ENCODE results near the gene GREB1. TPM values are rescaled to one million over a fixed set of nuclear protein-coding genes. Genes with fewer than 3 reads are reported as not detected.

Gene GREB1
- total and polyA plus RNA-seq, 2 of the 13 experiments (the other 11 are each of a cell fraction or from before 2014, with no cell fraction given) = 31.3 to 61.2 TPM

GRCh38 chr2:11543337-11544216, 9.7 kb downstream of the GREB1 start (continued):
- no peak for TF ChIP-seq PATZ1 (CRISPR knock-in tag; IDR thresholded peaks at IDR 0.05)
- TF ChIP-seq ZNF576 (CRISPR knock-in tag; IDR thresholded peaks at IDR 0.05) = no peak
- 0 out of 2 replicates have a peak, but pooled peaks have one; percentile 49 for TF ChIP-seq SP140L (CRISPR knock-in tag; IDR thresholded peaks at IDR 0.05; ENCODE audit: borderline replicate concordance)
- no peak for TF ChIP-seq HBP1 (CRISPR knock-in tag; IDR thresholded peaks at IDR 0.05; ENCODE audit: low read depth)
- no peak for TF ChIP-seq ZNF407 (CRISPR knock-in tag; IDR thresholded peaks at IDR 0.05; ENCODE audit: not compliant biosample characterization)
- peak; percentile 37; the same call in 1 of the 2 replicates for TF ChIP-seq POLR2G (IDR thresholded peaks at IDR 0.05; ENCODE audit: low read depth, low read length)
- no peak for TF ChIP-seq DBP (CRISPR knock-in tag; IDR thresholded peaks at IDR 0.05; ENCODE audit: not compliant biosample characterization)
- TF ChIP-seq ZNF414 (CRISPR knock-in tag; IDR thresholded peaks at IDR 0.05) = no peak
- no peak; the same call in 1 of the 2 replicates for TF ChIP-seq POLR2AphosphoS5 (IDR thresholded peaks at IDR 0.05; ENCODE audit: low read depth, low read length)
- TF ChIP-seq AKAP8 (CRISPR knock-in tag; IDR thresholded peaks at IDR 0.05) = no peak
- no peak for TF ChIP-seq ATRX (CRISPR knock-in tag; IDR thresholded peaks at IDR 0.05; ENCODE audit: borderline replicate concordance)
- TF ChIP-seq ZKSCAN1 (IDR thresholded peaks at IDR 0.05; ENCODE audit: low read length) = no peak
- no peak for TF ChIP-seq ZNF33B (CRISPR knock-in tag; IDR thresholded peaks at IDR 0.05)

Data from HepG2 (cell line).